NCI-H2171 treated with DMSO at 0.1 percent for 48 hours (cell line): ENCODE measurements around the gene SPSB1.

Source experiments
- DNase-seq: peaks from one replicate; lab custom pipeline; 2025; lab: John Stamatoyannopoulos, UW

SPSB1 gene

DNA sequence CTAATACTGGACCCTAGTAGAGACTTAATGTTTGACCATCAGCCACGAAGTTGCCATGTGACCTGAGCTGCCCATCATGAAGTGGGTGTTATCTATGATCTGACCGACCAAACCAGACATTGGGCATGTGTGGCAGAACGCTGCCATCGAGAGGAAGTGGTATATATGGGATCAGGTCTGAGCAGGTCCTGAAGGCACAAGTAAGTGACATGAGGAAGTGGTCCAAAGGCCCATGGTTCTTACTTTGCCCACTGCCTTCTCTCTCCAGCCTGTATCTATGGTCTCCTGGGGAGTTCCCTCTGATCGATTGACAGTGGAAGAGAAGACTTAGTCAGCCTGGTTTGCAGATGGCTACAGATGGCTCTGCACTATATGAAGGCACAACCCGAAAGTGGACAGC lies 7.9 kb downstream of the SPSB1 start:
- no peak for DNase-seq

DNA sequence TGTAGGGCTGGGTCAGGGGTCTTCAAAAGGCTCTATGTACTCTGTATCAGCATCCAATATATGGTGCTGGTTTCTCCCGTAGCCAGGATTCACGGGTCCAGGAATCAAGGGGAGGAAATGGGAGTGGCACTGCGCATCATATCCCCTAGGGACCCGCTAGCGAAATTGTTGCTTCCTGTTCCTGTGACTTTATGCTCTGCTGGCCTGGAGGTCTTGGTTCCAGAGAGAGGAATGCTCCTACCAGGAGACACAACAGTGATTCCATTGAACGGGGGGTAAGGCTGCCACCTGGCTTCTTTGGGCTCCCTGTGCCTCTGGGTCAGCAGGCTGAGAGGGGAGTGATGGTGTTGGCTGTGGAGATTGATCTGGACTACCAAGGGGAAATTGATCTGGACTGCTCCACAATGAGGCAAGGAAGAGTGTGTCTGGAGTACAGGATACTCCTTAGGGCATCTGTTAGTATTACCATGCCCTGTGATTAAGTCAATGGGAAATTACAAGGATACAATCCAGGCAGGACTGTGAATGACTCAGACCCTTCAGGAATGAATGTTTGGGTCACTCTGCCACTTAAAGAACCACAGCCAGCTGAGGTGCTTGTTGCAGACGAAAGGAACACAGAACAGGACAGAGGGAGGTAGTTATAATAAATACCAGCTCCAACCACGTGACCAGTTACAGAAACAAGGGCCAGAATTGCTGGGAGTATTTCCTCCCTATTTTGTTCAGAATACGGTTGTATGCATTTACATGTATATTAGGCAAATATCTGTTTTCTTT lies 10.2 kb downstream of the SPSB1 start:
- no peak for DNase-seq

DNA sequence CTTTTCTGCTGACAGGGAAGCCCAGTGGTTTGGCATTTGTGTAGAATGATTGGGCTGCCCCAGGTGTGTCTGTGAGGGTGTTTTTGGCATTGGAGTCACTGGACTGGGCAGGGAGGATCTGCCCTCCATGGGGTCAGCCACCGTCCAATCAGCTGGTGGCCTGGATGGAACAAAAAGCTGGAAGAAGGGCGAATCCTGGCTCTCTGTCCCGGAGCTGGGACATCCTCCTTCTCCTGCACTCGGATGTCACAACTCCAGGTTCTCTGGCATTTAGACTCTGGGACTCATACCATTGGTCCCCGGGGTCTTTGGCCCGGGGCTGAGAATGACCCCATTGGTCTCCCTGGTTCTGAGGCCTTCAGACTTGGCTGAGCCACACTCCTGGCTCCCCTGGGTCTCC lies 11.2 kb downstream of the SPSB1 start:
- no peak for DNase-seq

DNA sequence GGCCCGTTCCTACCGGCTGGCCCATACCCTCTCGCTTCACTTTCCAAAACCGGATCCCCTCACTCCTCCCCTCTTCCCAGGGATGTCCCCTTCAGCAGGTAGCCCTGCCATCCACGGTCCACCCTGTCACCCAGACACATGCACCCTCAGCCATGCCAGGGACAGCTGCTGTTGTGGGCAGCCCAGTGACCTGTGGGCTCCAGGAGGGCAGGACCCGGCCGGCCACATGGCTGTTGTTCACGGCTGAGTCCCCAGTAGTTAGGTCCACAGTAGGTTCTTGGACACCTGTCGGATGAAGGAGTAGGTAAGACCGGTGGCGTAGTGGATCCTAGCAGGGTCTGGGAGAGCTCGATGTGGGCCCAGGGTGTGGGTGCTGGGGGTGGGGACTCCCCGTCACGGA lies 12.5 kb downstream of the SPSB1 start:
- DNase-seq: no peak

DNA sequence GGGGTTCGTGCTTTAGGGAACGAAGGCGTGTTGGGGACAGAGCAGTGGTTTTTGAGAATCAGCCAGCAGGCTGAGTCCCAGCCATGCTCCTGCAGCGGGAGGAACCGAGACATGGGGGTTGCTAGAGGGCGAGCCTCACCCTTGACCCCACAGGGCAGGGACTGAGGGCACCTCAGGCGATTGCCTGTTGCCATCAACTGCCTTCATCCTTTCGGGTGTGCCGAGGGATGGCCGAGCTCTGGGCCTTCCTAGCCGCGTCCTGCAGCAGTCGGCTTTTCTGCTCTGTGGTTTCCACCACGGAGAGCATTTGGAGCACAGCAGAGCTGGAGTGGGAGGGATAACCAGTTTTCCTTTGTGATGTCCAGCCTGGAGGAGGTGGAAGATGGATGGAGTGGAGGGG lies 13.3 kb downstream of the SPSB1 start:
- DNase-seq: no peak

DNA sequence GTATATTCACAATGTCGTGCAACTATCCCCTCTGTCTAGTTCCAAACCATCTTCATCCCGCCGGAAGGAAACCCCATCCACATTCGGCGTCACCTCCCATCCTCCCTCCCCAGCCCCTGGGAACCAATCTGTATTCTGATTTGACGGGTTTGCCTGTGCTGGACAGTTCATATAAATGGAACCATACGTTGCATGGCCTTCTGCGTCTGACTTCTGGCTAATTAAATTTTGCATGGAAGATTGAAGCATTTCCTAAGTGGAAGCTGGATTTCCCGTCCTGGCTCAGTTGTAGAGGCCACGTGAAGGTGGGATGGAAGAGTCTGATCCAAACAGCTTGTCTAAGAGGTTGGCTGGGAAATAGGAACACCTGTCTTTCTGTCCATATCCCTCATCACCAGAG lies 14.6 kb downstream of the SPSB1 start:
- no peak for DNase-seq

DNA sequence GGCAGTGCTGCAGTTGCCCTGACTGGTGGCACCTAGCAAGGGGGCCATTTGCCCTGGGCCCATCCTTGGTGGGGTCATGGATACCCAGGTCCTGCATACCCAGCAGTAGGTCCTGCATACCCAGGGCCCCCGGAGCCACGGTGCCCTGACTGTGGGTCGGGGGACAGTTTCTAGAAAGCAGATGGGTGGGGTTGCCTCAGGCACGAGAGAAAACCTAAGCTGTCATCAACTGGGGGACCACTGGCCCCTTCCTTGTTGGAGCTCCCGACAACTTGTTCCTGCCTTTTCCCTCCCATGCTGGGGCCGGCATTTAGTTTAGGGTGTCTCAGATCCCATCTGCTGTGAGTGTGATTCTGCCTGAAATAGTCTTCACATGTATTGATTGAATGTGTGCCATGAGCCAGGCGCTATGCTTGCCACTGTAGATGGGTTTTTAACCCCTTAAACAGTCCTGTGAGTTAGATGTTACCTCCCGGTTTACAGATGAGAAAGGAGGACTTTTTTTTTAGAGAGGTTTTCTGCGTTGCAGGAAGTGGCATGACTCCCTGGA lies 15.6 kb downstream of the SPSB1 start:
- DNase-seq: no peak

DNA sequence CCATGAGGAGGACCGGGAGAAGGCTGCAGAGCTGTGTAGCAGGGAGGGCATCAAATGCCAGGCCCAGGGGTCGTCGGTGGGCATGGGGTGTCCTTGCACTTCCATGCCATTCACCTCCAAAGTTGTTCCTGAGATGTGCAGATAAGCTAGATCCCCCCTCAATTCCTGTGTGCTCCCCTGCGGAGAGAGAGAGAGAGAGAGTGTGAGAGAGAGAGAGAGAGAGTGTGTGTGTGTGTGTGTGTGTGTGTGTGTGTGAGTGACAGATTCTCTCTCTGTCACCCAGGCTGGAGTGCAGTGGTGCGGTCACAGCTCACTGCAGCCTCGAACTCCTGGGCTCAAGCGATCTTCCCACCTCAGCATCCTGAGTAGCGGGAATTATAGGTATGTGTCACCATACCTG lies 16.4 kb downstream of the SPSB1 start:
- no peak for DNase-seq

DNA sequence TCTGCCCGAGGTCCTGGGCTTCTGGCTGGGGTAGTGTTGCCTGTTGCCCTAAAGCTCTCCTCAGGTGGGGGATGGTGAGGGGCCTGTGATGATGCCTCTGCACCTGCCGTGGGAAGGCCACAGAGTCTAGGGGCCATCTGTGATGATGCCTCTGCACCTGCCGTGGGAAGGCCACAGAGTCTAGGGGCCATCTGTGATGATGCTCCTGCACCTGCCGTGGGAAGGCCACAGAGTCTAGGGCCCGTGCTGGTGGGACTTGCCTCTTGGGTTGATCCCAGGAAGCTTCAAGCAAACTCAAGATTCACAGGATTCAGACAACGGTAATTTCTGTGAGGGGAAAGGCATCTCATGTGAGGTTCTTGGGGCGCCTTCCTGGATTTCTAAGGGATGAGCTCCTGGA lies 17.3 kb downstream of the SPSB1 start:
- DNase-seq: no peak

DNA sequence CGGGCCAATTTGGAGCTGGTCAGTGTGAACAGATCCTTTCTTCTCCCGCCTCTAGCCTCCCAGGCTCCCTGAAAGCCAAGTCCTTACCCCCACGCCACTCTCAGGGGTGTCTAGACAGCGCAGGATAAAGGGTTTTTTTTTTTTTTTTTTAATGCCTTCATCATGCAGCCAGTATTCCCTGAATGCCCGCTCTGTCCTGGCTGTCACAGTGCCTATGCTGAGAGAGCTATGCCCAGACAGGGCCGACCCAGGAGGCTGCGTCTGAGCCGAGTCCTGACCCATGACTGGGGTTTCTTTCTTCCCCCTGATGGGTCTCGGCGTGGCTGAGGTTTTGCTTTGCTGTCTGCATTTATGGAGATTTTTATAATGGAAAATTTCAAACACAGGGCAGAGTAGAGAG lies 18.3 kb downstream of the SPSB1 start:
- no peak for DNase-seq

DNA sequence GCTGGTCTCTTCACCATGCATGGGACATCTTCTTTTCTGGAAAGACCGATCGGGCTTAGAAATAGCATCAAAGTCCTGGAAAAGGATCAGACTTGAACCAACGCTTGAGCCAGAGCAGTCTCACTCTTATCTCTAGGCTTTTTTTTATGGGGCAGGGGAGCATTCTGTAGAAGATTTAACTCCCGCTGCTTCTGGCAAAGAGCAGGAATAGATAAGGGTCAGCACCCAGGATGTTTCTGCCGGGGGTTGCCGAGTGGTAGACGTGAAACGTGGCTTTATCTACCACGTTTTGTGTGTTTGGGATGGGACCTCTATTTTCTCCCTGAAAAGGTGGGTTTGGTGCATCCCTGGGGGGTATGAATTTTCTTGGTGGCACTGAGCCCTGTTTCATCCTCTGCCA lies 18.8 kb downstream of the SPSB1 start:
- no peak for DNase-seq

DNA sequence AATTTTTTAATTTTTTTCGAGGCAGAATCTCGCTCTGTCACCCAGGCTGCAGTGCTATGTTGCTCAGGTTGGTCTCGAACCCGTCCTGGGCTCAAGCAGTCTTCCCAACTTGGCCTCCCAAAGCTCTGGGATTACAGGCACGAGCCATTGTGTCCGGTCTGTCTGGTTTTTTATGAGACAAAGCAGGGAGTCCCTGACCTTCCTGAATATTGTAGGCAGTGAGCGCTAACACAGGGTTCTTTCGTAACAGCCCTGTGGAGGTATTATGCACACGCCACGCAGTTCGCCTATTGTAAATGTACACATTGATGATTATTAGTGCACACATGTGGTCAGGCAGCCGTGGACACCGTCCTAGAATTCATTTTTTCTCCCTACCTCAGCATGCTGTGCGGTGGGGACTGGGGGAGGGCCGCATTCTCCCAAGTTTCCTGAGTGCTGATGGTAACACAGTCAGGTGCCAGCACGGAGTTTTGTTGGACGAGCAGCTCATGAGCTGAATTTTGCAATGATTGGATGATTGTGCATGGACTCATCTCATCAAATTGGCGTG lies 19.6 kb downstream of the SPSB1 start:
- DNase-seq: no peak

DNA sequence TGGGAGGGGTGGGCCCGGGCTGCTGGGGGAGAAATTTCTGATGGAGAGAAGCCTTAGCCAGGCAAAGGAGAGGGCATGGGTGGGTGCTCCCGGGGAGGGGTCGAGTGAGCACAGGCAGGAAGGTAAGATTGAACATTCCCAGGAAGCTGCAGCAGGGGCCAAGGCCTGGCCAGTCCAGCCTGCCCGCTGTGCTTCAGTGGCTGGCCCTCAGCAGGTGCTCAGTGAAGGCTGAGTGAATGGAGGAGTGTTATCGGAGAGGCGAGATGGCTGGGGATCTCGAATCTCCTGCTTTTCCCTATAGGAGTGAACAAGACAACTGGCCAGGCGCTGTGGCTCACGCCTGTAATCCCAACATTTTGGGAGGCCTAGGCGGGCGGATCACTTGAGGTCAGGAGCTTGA lies 20.9 kb downstream of the SPSB1 start:
- no peak for DNase-seq

DNA sequence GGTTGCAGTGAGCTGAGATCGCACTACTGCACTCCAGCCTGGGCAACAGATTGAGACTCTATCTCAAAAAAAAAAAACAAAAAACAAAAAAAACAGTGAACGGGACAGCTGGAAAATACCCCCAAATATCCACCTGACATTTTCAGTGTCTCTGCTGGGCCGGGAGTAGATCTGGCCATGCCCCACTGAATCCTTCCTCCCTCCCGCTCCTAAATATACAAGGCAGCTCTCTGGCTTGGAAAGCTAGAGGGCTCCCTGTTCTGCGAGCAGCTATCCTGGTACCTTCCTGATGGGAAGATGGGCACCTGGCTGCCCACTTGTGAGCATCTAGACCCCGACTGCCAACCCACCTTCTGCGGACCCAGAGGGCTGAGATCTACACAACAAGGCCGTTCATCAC lies 21.4 kb downstream of the SPSB1 start:
- DNase-seq: peak; percentile 17

DNA sequence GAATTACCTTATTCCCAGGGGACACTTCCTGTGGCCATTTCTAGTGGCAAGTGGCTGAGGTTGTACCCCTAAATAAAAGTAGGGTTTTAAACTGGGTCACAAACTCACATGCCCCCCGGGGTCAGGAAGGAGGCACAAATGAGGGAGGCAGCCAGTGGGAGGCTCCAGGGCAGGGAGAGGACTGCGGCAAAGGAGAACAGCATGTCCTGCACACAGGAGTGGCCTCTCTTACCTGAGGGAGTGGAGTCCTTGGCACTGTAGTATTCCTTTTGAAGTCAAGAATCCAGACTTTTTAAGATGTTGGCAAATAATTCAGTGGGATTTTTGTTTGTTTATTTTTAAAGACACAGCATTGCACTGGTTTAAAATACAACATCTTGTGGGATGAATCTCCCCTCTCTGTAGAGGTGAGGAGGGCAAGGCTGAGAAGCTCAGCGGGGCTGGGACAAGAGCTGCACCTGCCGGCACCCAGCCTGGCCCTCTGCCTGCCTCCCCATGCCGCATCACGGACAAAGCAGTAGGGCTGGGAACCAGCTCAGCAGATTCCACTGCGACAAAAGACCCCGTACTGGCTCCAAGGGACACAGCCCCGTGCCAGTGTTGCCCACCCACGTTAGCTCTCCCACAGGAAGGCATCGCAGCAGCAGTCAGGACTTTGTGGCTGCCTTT lies 22.2 kb downstream of the SPSB1 start:
- DNase-seq: no peak

DNA sequence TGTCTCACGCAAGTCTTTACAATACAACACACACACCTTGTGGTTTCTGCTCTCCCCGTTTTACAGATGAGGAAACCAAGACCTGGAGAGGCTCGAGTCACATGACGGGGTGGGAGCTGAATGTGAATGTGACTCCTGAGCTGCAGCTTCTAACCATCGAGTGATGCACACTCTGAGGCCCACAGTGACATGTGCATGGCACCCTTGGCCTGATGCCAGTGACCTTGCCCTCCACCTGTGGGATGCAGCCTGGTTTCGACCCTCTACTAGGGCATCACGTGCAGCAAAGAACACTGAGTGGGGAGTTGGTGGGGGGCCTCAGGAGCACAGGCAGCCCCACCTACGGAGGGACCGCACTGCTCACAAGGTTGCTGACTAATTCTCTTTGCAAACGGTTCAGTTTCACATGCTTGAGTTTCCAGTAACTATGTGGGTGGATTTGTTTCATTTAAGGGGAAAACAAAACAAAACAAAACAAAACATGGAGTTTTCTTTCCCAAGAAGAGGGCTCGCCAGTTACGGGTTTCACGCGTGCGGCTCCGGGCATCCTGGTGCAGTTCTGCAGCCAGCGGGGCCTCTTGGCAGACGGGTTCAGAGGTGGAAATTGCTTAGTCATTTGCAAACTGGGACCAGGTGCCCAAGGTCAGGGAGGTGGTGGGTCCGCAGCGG lies 22.9 kb downstream of the SPSB1 start:
- no peak for DNase-seq

DNA sequence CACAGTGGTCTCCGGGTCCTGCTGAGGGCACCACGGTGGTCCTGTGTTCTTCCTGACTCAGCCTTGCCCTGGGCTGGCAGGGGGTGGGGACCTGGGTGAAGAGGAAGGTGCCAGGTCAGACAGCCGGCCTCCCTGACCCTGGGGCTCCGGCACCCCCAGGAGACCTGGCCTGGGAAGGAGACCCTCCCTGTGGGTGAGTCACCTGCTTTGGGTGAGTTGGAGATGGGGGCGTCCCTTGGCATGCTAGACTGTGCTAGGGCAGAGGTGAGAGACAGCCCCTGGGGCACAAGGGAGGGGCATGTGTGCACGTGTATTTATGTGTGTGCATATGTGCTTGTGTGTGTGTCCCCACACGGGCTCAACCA lies 23.4 kb downstream of the SPSB1 start:
- no peak for DNase-seq

DNA sequence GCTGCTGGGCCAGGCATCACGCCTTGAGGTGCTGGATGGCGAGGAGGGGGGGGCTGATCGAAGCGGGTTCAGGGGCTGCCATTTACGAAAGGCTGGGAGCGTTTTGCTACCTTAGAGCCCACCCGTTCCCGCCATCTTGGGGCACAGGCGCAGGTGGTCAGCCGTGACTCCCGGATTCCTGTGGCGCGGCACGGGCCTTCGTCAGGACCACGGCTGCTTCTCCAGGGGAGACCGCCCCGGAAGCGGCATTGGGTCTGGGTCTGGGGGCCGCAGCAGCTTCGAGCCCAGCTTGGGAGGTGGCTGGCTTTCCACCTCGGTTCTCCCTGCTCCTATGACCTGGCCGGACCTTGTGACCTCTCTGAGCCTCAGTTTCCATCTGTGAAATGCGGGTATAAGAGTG lies 23.8 kb downstream of the SPSB1 start:
- DNase-seq: no peak

DNA sequence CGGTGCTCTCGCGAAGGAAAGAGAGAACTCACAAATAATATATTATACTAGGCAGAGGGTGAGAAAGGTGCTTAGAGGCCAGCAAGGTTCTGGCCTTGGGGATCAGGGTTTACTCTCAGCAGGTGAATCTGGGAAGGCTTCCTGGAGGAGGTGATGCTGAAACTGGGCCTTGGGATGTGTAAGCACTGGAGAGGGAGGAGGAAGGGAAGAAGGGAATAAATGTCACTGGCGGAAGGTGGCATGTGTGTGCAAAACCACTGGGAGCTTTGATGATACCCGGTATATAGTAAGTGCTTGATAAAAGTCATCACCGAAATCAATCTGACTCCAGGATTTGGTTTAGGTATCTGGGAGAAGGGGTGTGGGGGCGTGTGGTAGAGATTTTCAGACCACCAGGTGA lies 24.4 kb downstream of the SPSB1 start:
- no peak for DNase-seq

DNA sequence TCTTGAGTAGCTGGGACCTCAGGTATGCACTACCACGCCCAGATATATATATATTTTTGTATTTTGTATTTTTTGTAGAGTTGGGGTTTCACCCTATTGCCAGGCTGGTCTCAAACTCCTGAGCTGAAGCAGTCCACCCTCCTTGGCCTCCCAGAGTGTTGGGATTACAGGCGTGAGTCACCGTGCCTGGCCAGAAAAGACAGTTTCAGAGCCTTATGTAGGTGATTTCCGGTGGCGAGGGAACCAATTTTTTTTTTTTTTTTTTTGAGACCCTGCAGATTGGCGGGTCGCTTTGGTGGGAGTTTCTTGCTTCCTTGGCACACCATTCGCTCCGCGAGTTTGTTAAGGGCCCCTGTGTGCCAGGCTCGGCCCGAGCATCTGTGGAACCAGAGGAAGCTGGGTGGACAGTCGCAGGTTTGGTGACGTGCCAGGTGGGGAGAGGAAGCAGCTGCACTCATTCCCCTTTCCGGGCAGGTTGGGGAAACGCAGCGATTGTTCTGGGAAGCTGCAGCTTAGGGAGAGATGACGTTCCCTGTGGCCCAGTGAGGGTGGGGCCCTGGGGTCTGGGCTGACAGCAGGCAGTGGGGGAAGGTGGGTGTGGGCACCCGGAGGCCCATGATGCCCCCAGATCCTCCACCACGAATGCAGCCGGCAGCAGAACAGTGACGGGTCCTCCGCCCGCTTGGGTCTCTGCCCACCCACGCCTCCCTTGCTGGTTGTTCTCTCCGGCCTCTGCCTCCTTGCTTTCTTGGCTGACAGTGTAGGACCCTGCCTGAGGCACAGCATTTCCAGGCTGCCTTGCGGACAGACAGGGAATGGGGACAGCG lies 25.1 kb downstream of the SPSB1 start:
- DNase-seq: peak; percentile 67

DNA sequence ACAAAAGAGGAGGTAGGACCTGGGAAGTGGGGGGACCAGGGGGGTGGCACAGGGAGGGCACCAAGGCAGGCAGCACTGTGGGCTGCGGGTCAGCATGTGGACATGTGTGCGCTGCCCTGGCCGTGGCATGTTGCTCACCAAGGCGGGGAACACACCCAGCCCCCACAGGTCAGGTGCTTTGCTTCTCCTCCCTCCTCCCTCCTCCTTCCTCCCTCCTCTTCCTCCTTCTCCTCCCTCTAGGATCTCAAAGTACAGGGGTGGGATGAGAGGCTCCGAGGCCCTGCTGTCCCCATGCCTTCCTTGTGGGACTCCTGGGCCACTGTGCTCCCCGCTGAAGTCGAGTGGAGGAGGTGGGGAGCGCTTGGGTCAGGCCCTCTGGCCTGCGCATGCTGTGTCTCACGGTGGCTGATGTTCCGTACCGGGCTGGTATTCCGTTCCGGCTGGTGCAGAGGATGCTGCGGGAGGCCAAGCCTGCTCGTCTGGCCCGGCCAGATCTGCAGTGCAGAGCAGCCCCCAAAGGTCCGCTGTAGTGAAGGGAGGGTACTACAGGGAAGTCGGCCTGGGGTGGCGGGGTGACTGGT lies 26.6 kb downstream of the SPSB1 start:
- DNase-seq: no peak
